ENCODE measurements around the gene XPNPEP3.

XPNPEP3 gene

DNA sequence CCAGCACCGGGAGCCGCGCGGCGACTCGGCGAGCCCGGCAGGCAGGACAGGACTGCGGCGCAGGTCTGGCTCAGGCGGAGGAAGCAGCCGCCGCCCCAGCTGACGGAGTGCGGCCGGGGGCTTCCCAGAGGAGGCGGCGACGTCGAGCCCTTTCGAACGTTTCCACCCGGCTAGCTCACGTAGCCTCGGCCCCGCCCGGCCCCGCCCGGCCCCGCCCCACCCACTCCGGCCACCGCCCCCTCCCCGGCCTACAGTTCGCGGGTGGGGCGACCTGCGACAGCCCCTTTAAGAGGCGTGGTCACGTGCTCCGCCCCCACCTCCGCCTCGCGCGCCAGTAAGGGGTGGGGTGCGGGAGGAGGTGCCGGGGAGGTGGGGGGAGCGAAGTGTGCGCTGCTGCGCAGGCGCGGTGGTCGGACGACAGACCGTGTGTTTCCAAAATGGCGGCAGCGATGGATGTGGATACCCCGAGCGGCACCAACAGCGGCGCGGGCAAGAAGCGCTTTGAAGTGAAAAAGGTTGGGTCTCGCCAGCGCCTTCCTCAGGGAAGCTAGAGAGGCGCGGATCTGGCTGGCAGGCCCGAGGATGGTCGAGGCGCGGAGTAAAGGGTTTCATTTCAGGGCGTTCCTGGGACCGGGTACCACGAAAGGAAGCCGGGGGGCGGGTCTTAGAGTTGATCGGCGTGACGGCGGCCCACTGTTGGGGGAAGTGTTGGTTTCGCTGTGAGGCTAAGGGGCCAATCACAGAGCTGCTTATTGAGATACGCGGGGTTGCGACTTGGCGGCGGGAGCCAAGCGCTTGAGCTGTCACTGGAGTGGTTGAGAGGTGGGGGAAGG is 94.2 kb downstream of the XPNPEP3 start, which contains the start of gene RBX1:
Gene RBX1, plus strand, starts transcription at position 417 of the 833 bp plus-strand sequence. Its CDS starts 21 bp downstream, at position 438.
- DNase-seq: peak; percentile 99

DNA sequence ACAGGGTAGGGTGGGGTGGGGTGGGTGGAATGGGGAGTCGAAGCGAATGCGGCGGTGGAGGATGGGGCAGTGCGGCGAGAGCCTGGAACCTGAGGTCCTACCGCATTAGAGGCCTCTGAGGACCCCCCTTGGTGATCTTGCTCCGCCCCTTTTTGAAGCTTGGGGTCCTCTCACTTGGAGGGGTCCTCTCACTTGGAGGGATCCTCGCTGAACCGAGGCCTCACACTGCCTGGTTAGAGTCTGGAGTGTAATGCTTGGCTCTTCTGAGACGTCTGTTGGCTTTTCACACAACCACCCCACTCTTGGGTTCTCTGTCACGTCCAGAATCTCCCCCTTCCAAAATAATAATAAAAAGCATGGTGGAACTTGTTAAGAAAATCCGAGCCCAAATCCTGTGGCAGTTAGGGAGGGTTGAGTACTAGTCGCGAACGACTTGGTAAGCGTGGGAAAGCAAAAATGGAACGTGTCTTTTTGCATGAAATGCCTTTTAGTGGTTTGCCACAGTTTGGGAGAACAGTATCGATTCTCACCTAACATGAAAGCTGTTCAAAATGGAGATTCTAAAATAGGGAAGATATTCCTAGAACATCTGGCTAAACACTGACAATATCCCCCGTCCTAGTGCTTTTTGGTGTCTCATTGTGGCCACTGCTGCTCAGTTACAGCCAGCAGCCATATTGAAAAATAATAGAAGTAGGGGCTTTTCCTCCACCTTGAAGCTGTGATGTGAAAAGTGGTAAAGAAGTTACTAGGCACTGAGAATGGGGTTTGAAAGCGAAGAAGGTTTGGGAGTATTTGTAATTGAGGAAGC is 95.1 kb downstream of the XPNPEP3 start:
- DNase-seq: no peak

DNA sequence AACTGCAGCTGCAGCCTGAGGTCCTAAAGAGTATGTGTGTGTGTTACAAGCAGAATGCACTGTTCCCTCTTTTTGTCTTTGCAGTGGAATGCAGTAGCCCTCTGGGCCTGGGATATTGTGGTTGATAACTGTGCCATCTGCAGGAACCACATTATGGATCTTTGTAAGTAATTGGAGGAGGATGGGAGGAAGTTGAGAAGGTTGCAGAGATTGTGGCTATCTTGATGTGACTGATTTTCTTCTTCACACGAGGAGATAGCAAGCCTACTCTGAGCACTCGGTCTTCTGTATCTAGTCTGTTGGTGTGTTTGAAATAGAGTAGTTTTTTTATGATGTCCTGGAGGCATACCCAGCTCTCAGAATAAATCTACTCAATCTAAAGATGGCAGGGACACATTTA is 96.5 kb downstream of the XPNPEP3 start:
- no peak for DNase-seq

DNA sequence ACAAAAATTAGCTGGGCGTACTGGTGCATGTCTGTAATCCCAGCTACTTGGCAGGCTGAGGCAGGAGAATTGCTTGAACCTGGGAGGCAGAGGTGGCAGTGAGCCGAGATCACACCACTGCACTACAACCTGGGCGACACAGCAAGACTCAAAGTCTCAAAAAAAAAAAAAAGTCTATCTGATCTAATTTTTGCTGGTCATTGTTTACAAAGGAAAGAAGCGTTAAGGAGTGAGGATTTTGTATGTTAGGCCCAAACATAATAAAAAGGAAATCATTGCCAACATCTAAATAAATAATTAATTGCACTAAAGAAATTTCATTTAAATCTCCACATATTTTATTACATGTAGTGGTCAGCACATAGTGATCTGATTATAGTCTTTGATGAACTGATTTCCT is 97.2 kb downstream of the XPNPEP3 start:
- DNase-seq: no peak

DNA sequence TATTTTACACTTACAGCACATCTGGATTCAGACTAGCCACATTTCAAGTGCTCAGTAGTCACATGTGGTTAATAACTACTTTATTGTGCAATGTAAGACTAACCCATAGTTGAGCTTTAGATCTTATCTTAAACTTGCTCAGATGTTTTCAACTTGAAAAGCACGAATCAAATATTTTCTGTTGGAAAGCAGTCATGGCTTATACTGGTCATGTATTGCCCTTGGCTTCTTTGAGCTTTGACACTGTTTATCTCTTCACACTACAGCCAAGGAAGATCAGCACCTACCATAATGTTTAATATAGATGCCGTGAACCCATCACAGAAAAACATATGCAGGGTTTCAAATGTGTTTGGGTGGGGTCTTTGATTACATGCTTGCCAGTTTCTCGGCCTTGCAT is 98.6 kb downstream of the XPNPEP3 start:
- no peak for DNase-seq

DNA sequence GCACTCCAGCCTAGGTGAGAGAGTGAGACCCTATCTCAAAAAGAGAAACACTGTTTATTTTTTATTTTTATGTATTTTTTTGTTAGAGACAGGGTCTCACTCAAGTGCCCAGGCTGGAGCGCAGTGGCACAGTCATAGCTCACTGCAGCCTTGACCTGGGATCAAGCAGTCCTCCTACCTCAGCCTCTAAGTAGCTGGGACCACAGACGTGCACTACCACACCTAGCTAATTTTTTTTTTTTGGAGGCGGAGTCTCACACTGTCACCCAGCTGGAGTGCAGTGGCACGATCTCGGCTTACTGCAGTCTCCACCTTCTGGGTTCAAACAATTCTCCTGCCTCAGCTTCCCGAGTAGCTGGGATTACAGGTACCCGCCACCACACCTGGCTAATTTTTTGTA is 100.7 kb downstream of the XPNPEP3 start:
- no peak for DNase-seq

DNA sequence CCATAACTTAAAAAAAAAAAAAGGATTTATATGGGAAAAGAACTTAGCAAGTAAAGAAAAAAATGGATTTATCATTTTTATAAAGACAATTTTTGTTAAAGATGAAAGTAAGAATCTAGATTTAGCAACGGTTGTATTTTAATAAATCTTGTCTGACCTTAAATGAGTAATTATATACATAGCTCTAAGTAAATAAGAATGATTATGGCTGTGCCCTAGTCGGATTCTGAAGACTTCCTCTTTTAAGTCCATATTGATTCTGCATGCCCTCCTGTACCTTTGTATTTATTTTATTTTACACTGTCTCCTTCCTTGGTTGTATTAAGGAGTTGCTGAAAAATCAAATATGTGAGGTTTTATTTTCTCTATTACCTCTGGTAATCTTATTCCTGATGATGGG is 101.4 kb downstream of the XPNPEP3 start:
- DNase-seq: no peak

DNA sequence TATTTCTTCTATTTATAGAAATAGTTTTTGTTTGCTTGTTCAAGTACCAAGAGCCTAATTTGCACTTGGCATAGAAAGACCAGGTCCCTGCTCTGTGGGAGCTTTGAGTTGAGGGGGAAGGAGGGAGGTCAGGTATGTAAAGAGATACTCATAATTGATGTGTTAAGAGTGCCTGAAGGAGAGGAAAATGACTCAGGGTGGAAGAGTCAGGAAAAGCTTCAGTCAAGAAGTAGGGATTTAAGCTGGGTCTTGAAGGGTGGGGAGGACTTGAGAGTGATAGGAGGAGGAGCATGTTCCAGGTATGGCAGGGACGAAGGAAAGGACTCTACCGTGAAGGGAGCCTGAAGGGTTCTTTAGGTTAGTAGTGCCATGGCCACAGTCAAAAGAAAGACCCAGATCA is 103.2 kb downstream of the XPNPEP3 start:
- no peak for DNase-seq

DNA sequence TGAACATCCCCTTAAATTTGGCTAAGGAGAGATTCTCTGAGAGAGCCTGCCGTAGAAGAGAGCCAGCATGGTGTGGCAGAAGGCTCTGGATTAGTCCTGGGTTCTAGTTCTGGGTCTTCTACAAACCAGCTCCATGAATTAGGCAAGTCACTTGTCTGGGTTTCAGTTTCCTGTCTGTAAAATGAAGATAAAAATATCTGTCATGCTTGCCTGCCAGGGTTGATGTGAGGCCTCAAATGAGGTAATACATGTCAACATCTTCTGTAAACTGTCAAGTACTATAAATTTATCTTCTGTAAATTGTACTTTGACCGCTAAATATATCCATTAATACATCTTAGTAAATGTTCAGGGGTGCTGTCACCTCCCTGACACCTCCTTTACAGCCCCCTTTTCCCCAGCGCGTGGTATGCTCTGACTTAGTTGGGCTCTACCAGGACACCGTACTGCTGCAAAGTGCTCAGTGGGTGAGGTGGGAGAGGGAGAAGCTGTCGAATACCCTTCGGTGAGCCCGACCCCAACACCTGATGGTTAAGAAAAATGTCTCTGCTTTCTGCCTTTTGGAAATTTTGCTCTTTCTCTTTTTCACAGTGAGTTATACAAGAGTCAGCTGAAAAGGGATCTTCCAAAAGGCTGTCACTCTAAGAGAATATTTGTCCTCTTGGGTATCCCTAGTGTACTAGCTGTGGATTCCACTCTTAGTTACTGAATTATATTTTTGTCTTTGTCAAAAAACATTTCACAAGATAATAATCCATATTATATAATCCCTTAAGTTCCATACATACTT is 109.2 kb downstream of the XPNPEP3 start:
- no peak for DNase-seq

DNA sequence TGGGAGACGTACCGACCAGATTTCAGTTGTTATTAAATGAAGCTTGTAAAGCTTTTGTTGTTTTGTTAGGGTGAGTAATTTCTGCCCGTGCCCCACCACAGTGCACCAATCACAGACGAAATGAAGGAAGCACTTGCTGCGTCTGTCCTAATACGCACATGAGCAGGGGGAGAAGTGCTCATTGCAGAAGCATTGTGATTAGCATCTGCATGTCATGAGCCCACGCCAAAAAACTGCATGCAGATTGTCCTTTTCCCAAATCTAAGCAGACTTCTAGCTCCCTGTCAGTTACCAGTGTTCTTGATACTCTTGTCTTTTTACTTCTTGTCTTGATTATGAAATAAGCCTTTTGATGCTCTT is 109.8 kb downstream of the XPNPEP3 start:
- no peak for DNase-seq

DNA sequence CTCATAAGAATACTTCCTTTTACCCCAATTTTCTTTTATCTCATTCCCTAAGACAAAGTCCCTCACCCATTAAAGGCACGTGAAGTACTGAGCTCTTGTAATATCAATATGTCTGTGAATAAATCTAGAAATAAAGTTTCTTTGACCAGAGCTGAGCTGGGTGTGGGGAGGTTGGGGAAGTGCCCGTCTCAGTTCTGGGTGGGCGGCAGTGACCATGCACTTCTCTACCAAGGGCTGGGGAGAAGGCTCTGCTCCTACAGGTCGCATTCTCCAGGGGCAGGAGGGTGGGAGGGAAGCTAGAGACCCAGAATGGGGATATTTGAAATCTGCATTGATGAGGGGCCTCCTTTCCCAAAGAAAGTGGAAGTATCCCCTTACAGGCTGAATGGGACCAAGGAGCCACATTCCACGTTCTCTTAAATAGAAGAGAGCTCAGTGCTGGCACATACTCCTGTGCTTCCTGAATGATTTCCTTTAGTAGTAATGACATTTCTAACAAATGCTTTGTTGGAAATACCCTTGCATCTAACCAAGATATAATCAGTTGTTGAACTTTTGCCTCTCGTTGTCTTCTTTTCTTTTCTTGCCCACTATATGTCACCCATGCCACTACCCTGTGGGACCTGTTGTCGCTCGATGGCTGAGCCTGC is 110.3 kb downstream of the XPNPEP3 start:
- DNase-seq: no peak

DNA sequence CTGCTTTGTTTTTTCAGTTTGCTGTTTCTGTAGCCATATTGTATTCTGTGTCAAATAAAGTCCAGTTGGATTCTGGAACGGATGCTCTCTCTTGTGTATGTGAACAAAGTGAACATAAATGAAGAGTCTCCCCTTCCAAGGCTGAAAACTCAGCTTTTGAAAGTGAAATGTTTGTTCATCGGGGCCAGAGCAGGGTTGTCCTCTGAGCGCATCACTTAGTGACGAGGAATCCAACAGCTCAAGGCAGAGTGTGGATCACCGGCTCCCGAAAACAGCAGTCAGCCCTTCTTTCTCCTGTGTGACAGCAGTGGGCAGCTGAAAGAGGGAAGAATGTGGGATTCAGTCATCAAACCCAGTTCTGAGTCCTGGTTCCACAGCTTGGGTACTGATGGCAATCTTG is 115.6 kb downstream of the XPNPEP3 start:
- DNase-seq: no peak

DNA sequence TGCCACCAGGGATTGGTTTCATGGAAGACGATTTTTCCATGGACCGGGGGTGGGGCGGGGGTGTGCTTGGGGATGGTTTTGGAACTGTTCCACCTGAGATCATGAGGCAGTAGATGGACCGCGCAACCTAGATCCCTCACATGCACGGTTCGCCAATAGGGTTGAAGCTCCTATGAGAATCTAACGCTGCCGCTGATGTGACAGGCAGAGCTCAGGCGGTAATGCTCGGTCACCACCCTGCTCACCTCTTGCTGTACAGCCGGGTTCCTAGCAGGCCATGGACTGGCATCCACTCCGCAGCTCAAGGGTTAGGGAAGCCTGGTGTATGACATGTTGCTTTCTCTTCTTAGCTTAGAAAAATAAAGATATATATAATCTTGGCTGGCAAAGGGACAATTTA is 116.2 kb downstream of the XPNPEP3 start:
- no peak for DNase-seq

DNA sequence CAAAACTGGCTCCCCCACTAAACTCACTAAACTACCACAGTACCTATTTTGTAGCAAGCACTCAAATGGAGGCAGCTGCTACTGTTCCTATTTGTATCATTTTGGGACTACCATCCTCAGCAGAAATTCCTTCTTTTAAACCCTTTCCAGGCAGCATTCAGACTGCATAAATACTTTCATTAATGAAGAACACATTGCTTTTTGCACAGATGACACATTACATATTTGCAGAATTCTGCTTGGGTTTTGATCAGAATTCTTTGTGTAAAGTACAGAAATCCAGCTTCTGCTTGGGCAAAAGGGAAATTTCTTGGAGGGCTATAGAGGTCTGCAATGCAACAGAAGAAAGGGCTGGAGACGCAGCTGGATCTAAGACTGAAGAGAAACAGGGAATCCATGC is 118.4 kb downstream of the XPNPEP3 start:
- no peak for DNase-seq

DNA sequence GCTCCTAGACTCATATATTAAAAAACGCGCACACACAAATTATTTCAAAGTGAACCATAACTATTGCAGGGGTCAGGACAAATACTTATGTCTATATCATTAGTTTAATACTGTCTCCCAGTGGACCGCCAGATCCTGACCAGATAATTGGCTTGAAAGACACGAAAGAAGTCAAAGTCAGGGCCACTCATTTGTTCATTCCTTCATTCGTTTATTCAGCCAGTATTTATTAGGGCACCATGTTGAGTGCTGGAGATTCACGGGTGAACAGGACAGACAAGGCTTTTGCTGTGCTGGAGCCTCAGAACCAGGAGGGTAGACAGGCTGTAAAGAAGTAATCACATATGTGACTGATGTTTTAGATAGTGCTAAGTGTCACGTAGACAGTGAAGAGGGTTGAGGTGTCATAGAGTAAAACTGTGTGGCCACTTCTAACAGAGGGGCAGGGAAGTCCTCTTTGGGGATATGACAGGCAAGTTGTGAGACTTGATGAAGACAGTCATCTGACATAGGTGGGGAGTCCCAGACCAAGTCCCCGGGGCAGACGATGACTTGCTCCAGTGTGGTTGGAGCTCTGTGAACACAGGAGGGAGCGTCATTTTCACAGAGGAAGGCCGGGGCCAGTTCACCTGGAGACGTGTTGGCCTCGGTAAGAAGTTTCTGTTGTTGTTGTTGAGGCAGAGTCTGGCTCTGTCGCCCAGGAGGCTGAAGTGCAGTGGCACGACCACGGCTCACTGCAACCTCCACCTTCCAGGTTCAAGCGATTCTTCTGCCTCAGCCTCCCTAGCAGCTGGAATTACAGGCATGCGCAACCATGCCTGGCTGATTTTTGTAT is 120.1 kb downstream of the XPNPEP3 start:
- no peak for DNase-seq

DNA sequence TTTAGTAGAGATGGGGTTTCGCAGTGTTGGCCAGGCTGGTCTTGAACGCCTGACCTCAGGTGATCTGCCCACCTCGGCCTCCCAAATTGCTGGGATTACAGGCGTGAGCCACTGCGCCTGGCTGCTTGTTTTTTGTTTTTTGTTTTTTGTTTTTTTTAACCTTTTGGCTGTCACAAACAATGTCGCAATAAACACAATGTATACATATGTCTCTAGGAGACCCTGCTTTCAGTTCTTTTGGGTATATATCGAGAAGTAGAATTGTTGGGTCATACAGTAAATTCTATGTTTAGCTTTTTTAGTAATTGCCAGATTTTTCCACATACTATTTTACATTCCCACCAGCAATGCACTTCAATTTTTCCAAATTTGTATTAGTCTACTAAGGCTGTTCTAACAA is 122.2 kb downstream of the XPNPEP3 start:
- DNase-seq: no peak

DNA sequence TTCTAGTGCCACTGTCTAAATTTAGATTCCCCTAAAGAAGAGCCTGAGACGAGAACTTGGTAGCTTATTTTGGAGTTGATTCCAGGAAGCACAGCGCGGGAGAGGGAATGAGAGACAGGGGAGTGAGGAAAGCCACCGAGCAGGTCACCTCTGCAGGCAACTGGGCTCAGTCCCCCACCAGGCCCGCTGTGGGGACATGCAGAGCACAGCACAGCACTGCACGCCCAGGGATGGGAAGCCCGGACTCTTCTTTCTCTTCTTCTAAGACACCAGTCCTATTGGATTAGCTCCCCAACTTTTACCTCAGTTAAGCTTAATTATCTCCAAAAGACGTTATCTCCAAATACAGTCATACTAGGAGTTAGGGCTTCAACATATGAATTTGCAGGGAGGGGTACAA is 122.9 kb downstream of the XPNPEP3 start:
- no peak for DNase-seq
